H1 (cell line): ENCODE results near the gene SSR2. TPM values are rescaled to one million over a fixed set of nuclear protein-coding genes. Genes with fewer than 3 reads are reported as not detected.

Experiments
- ASH2L ChIP-seq: fragments of 200-600, 300-600 bp; sonication (generic); IDR thresholded peaks from one replicate; pipeline ENCODE4 v1.7.1; 2017; ENCODE audit warnings: low read length
- BRCA1 ChIP-seq: IDR thresholded peaks from 2 replicates; pipeline ENCODE4 v1.6.1; 2012; ENCODE audit warnings: low read depth, low read length, improper control_type of control experiment
- CEBPB ChIP-seq: IDR thresholded peaks from 2 replicates; pipeline ENCODE4 v1.6.1; 2012; ENCODE audit warnings: low read depth, low read length
- CTBP2 ChIP-seq: IDR thresholded peaks from 2 replicates; pipeline ENCODE4 v1.7.0; 2011; ENCODE audit warnings: borderline replicate concordance, mild to moderate bottlenecking, moderate library complexity, mixed read lengths, low read length; ENCODE audit not compliant: insufficient read depth, insufficient read length
- EGR1 ChIP-seq: IDR thresholded peaks from 2 replicates; pipeline ENCODE4 v1.6.1; 2011; ENCODE audit warnings: low read depth, low read length, borderline replicate concordance
- HDAC6 ChIP-seq: IDR thresholded peaks from one replicate; pipeline ENCODE4 v1.7.1; 2012; ENCODE audit warnings: low read depth, mild to moderate bottlenecking, inconsistent platforms, low read length, moderate library complexity
- JUN ChIP-seq: IDR thresholded peaks from 2 replicates; pipeline ENCODE4 v1.6.1; 2011; ENCODE audit warnings: low read depth, mild to moderate bottlenecking, improper control_type of control experiment, low read length
- JUND ChIP-seq: IDR thresholded peaks from 2 replicates; pipeline ENCODE4 v1.6.1; 2011; ENCODE audit warnings: mild to moderate bottlenecking, improper control_type of control experiment, low read length
- KDM5A ChIP-seq: fragments of 200-600 bp; IDR thresholded peaks from 2 replicates; pipeline ENCODE4 v1.7.1; 2012; ENCODE audit warnings: mild to moderate bottlenecking, low read length, inconsistent platforms, mixed read lengths
- POLR2AphosphoS5 ChIP-seq: IDR thresholded peaks from 2 replicates; pipeline ENCODE4 v1.6.1; 2011; ENCODE audit warnings: low read depth, low read length
- POU5F1 ChIP-seq: IDR thresholded peaks from 2 replicates; pipeline ENCODE4 v1.6.1; 2011; ENCODE audit warnings: low read depth, mild to moderate bottlenecking, low read length, moderate library complexity
- RFX5 ChIP-seq: IDR thresholded peaks from 2 replicates; pipeline ENCODE4 v1.6.1; 2011; ENCODE audit warnings: low read depth, low read length, improper control_type of control experiment, borderline replicate concordance
- RXRA ChIP-seq: IDR thresholded peaks from 2 replicates; pipeline ENCODE4 v1.6.1; 2011; ENCODE audit warnings: low read depth, mild to moderate bottlenecking, low read length, moderate library complexity; ENCODE audit not compliant: insufficient read depth
- SAP30 ChIP-seq: fragments of 300-600 bp; sonication (generic); IDR thresholded peaks from 2 replicates; pipeline ENCODE4 v1.7.1; 2012; ENCODE audit warnings: low read length, moderate library complexity, mild to moderate bottlenecking, inconsistent platforms; ENCODE audit not compliant: insufficient read depth, insufficient replicate concordance
- SIN3A ChIP-seq, 2 experiments: IDR thresholded peaks in 1 of 2; conservative IDR thresholded peaks in 1 of 2; 2 replicates each; pipeline ENCODE4 v1.6.1; 2011 to 2012; ENCODE audit warnings: low read length in 2 of 2, improper control_type of control experiment in 1 of 2, low read depth in 1 of 2, mild to moderate bottlenecking in 1 of 2
- SIRT6 ChIP-seq: IDR thresholded peaks from one replicate; pipeline ENCODE4 v1.7.1; 2012; ENCODE audit warnings: low read length, inconsistent platforms
- SP1 ChIP-seq: IDR thresholded peaks from 2 replicates; pipeline ENCODE4 v1.6.1; 2011; ENCODE audit warnings: low read depth, low read length
- SP4 ChIP-seq: IDR thresholded peaks from 2 replicates; pipeline ENCODE4 v1.6.1; 2012; ENCODE audit warnings: low read length, inconsistent platforms
- SRF ChIP-seq: IDR thresholded peaks from 2 replicates; pipeline ENCODE4 v1.6.1; 2011; ENCODE audit warnings: mild to moderate bottlenecking, low read depth, low read length, moderate library complexity
- USF2 ChIP-seq: IDR thresholded peaks from 2 replicates; pipeline ENCODE4 v1.6.1; 2011; ENCODE audit warnings: low read length, improper control_type of control experiment
- polyA plus RNA-seq, 7 experiments: library from polyadenylated mRNA; depleted of rRNA in 3 of 7; stranded (reverse) in 5 of 7; unstranded in 2 of 7; fragments of >200 nt in 5 of 7; fragments of 200-250 nt in 2 of 7; gene quantifications; 1 replicate in 5 of 7; 2 replicates in 1 of 7; 4 replicates in 1 of 7; pipeline versions ENCODE4 v1.2.1 to v1.2.3, GENCODE V29; 2011 to 2013; ENCODE audit warnings: missing spikeins in 2 of 7, mixed read lengths in 2 of 7
- total RNA-seq: library from RNA; stranded (reverse); fragmentation: NEBNext Ultra II Directional; extraction: Animal tissue kit (Norgen Biotek cat#: 25700); gene quantifications from 2 replicates; pipeline ENCODE4 v1.2.1, GENCODE V29; 2021
- TF ChIP-seq, protein P1 (sequence below), 3 experiments: IDR thresholded peaks; 1 replicate in 2 of 3; 2 replicates in 1 of 3; pipeline versions ENCODE4 v1.5.1 to v1.6.1; 2011; ENCODE audit warnings: low read length in 3 of 3, mild to moderate bottlenecking in 3 of 3, inconsistent platforms in 2 of 3, low read depth in 1 of 3, moderate library complexity in 1 of 3; ENCODE audit not compliant: insufficient read depth in 1 of 3; ENCODE audit errors: control extremely low read depth in 1 of 3

The SSR2 gene
- total and polyA plus RNA-seq, 2 of the 8 experiments (the other 6 are each of a cell fraction or from before 2014, with no cell fraction given) = 190 to 648 TPM

- TF ChIP-seq ASH2L (peak; percentile 62), USF2 (no peak), SAP30 (no peak), SIRT6 (no peak), SP4 (peak; percentile 56; the same call in 1 of the 2 replicates), BRCA1 (no peak; the same call in 1 of the 2 replicates), CTBP2 (peak; percentile 93), HDAC6 (no peak), EGR1 (peak; percentile 86; the same call in 1 of the 2 replicates), POLR2AphosphoS5 (peak; percentile 71; the same call in 1 of the 2 replicates), POU5F1 (no peak), RXRA (no peak), SRF (no peak), JUND (0 out of 2 replicates have a peak, but pooled peaks have one; percentile 26), CEBPB (0 out of 2 replicates have a peak, but pooled peaks have one; percentile 5), RFX5 (no peak), SP1 (peak; percentile 64; the same call in 1 of the 2 replicates), KDM5A (no peak), JUN (peak; percentile 40; the same call in 1 of the 2 replicates), SIN3A (conservative IDR thresholded peaks at IDR 0.05 in 1 of 2, IDR thresholded peaks at IDR 0.05 in 1 of 2; ENCODE audit: low read depth in 1 of 2, low read length in 2 of 2) (peak; percentile 77 to 90; a peak in 3 of 4 replicates)
- TF ChIP-seq, protein P1, sequence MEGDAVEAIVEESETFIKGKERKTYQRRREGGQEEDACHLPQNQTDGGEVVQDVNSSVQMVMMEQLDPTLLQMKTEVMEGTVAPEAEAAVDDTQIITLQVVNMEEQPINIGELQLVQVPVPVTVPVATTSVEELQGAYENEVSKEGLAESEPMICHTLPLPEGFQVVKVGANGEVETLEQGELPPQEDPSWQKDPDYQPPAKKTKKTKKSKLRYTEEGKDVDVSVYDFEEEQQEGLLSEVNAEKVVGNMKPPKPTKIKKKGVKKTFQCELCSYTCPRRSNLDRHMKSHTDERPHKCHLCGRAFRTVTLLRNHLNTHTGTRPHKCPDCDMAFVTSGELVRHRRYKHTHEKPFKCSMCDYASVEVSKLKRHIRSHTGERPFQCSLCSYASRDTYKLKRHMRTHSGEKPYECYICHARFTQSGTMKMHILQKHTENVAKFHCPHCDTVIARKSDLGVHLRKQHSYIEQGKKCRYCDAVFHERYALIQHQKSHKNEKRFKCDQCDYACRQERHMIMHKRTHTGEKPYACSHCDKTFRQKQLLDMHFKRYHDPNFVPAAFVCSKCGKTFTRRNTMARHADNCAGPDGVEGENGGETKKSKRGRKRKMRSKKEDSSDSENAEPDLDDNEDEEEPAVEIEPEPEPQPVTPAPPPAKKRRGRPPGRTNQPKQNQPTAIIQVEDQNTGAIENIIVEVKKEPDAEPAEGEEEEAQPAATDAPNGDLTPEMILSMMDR (IDR thresholded peaks at IDR 0.05; ENCODE audit: control extremely low read depth in 1 of 3, insufficient read depth in 1 of 3, low read depth in 1 of 3, low read length in 3 of 3) = peak; percentile 56 to 67 (median 65)
Observed at GRCh38 chr1:155978325-155978972, 42.3 kb downstream of the SSR2 start, which contains the start of gene ARHGEF2 (continued).
